HFF-Myc (cell line): ENCODE results near the gene FAM234B.

ENCODE experiments used
- DNase-seq: peaks from one replicate; pipeline ENCODE4 v3.0.0-alpha.2; 2011; ENCODE audit warnings: low read depth; ENCODE audit errors: extremely low read depth
- H3K4me3 ChIP-seq: replicated peaks from 2 replicates; pipeline ENCODE4 v1.5.1; 2011; ENCODE audit warnings: low read depth, mild to moderate bottlenecking, control low read depth, low read length
- CTCF ChIP-seq: IDR thresholded peaks from 2 replicates; pipeline ENCODE4 v1.5.1; 2012; ENCODE audit warnings: mild to moderate bottlenecking, low read depth, low read length, control low read depth; ENCODE audit errors: missing control alignments

FAM234B gene

GRCh38 chr12:13120413-13120812 lies 76.2 kb downstream of the FAM234B start:
- no peak for DNase-seq
- TF ChIP-seq CTCF = no peak
- no peak overlapping the region for H3K4me3 ChIP-seq

- no peak overlapping the region for H3K4me3 ChIP-seq
- DNase-seq = no peak
- no peak for TF ChIP-seq CTCF
These were observed 77.4 kb downstream of the FAM234B start for GRCh38 chr12:13121568-13121967.

- H3K4me3 ChIP-seq = no peak overlapping the region
- no peak for DNase-seq
- TF ChIP-seq CTCF = no peak
These were observed 80.7 kb downstream of the FAM234B start for GRCh38 chr12:13124656-13125505.

GRCh38 chr12:13125996-13126395 lies 81.8 kb downstream of the FAM234B start:
- DNase-seq = no peak
- no peak overlapping the region for H3K4me3 ChIP-seq
- no peak for TF ChIP-seq CTCF

GRCh38 chr12:13126494-13126893 lies 82.3 kb downstream of the FAM234B start:
- no peak for DNase-seq
- TF ChIP-seq CTCF = no peak
- no peak overlapping the region for H3K4me3 ChIP-seq

- no peak for TF ChIP-seq CTCF
- DNase-seq = no peak
- no peak overlapping the region for H3K4me3 ChIP-seq
These were observed 83.3 kb downstream of the FAM234B start for GRCh38 chr12:13127444-13127843.
